NOMO-1 treated with DMSO at 0.1 percent for 48 hours (cell line): Measurements from ENCODE around the gene ALOX5.
A peak's percentile ranks its signal among the peaks of the same experiment; 100 is the strongest.

ENCODE experiments used
- DNase-seq: peaks from one replicate; lab custom pipeline; 2025; ENCODE audit not compliant: unreplicated experiment; lab: John Stamatoyannopoulos, UW

The ALOX5 gene

GRCh38 chr10:45441239-45442190 lies 67.5 kb downstream of the ALOX5 start:
- no peak for DNase-seq

GRCh38 chr10:45442251-45442650 lies 68.2 kb downstream of the ALOX5 start:
- DNase-seq, result no peak

- no peak for DNase-seq
Observed at GRCh38 chr10:45442662-45443061, 68.6 kb downstream of the ALOX5 start.

DNA sequence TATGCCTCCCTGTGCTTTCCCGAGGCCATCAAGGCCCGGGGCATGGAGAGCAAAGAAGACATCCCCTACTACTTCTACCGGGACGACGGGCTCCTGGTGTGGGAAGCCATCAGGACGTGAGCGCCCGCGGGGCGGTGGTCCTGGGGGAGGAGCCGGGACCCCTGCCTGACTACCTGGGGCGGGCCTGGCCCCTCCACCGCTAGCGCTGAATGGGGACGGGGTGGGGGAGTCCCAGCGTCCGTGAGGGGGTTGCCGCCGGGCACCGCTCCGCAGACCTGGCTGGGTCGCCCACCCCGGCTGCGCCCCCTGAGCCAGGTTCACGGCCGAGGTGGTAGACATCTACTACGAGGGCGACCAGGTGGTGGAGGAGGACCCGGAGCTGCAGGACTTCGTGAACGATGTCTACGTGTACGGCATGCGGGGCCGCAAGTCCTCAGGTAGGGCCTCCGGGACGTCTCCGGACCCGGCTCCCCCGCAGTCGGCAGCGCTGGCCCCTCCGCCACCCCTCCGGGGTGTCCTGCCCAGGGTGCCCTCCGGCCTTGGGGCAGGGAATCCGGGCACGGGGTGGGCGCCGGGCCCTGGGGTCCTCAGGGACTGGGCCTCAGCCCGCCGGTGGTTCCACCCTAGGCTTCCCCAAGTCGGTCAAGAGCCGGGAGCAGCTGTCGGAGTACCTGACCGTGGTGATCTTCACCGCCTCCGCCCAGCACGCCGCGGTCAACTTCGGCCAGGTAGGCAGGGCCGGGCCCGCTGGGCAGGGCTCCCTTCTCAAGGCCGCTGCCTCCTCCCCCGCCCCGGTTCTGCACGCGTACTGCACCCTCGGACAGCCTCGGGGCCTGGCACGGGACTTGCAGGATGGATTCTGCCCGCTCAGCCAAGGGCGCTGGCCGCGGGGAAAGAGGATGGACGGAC lies 69.3 kb downstream of the ALOX5 start:
- DNase-seq, result no peak

- no peak for DNase-seq
Observed at GRCh38 chr10:45444022-45444421, 70.0 kb downstream of the ALOX5 start.

- DNase-seq, result no peak
Observed at GRCh38 chr10:45444976-45445898, 71.2 kb downstream of the ALOX5 start.

- DNase-seq, result no peak
Observed at GRCh38 chr10:45446858-45447257, 72.8 kb downstream of the ALOX5 start.

- DNase-seq, result no peak
Observed at GRCh38 chr10:45447416-45447815, 73.4 kb downstream of the ALOX5 start.

GRCh38 chr10:45450866-45451265 lies 76.8 kb downstream of the ALOX5 start:
- no peak for DNase-seq

DNA sequence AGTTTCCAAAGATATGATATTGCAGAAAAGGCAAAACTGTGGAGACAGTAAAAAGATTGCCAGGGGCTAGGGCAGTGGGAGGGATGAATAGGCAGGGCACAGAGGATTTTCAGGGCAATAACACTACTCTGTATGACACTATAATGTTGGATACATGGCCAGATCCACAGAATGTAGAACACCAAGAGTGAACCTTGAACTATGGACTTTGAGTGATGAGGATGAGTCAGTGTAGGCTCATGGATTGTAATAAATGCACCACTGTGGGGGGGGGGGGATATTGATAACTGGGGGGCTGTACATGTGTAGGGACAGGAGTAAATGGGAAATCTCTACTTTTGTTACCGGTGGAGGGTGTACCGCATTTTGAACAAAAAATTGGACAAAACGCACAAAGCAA lies 77.4 kb downstream of the ALOX5 start:
- DNase-seq, result no peak

DNA sequence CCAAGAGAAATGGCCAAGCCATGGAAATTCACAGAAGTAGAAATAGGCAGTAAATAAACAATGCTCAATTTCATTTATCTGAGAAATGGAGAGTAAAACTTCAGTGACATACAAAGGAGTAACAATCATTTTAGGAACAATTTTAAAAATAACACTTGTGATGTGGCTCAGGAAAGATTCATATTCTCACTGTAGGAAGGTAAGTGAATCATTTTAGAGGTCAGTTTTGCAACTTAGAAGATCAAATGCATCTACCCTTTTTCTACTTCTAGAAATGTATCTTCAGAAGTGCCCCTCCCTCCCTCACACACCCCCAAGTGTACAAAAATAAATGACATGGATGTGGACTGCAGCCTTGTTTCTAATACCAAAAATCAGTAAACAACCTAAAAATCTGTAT lies 78.3 kb downstream of the ALOX5 start:
- no peak for DNase-seq

DNA sequence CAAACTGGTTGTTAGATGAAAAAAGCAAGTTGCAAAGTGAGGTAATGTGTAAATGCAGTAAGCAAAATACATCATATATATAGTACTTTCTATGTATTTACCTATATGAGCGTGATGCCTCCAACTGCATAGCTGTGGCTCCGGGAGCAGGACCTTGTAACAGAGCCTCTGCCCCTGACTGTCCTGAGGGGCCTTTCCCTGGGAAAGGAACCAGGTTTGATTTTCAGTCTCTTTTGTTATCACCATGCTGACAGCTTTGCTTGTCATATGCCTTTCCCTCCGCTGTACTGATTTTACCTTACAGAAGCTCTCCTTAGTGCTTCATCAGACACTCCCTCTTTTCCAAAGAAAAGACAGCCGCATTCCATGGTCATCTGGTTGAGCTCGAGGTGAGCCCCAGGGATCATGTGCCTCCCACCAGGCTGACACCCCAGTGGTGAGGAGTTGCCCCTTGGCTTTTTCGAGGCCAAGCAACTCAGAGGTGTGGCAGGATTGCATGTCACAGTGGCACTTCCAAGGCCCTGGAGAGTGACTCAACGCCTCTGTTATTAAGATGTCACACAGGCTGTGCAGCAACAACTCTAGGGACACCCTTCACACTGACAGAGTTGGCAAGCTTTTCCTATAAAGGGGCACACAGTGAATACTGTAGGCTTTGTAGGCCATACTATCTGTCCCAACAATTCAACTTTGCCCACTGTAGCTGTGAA lies 78.9 kb downstream of the ALOX5 start:
- DNase-seq, result no peak

GRCh38 chr10:45453639-45454255 lies 79.7 kb downstream of the ALOX5 start:
- no peak for DNase-seq

GRCh38 chr10:45454262-45454661 lies 80.2 kb downstream of the ALOX5 start:
- no peak for DNase-seq

DNA sequence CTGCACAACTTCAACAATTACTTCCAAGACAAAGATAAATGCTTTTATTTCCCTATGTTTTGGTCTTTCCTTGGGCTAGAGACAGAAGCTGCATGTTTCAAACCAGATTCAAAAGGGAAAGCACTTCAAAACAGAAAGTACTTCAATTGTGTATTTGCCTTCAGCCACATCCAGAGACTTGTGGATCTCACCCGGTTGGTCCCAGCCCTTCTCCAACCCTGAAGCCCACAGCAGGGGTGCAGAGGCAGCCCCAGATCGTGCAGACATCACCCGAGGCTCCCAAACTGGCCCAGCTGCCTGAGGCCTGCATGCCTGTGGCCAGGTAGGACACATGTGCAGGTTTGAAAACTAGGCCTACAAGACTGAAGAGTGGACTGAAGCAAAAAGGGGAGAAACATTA lies 80.8 kb downstream of the ALOX5 start:
- DNase-seq, result no peak

DNA sequence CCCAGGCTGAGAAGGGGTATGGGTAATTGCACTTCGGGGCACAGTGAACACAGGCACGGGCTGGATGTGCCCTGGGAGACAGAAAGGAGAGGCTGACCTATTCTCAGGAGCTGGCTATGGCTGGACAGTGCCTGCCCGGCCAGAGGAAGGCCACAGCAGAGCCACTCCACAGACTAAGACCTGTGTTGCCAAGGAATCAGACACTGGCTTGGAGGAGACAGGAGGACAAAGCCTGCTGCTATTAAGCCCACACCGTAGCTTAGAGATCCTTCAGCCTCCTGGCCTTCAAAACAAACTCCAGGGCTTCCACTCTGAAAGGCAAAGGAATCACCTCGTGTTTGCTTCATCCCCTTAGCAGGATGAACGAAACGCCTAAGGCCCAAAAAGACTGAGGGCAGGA lies 82.2 kb downstream of the ALOX5 start:
- no peak for DNase-seq

DNA sequence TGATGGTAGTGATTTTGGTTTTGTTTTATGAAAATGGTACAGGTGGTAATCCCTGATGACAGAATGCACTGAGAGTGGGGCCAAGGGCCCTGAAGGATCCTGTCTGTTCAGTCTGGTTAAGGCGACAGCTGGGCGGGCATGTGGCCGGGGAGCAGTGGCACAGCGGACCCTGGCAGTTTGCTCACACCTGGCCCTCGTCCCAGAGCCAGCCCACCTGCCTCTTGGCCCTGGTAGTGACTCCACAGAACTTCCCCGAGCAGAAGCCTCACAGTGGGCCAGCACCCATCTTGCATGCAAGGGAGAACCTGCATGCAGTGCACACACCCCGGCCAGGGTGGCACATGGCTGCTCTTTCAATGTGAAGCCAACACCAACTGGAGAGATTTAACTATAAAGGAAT lies 82.8 kb downstream of the ALOX5 start:
- DNase-seq, result no peak

DNA sequence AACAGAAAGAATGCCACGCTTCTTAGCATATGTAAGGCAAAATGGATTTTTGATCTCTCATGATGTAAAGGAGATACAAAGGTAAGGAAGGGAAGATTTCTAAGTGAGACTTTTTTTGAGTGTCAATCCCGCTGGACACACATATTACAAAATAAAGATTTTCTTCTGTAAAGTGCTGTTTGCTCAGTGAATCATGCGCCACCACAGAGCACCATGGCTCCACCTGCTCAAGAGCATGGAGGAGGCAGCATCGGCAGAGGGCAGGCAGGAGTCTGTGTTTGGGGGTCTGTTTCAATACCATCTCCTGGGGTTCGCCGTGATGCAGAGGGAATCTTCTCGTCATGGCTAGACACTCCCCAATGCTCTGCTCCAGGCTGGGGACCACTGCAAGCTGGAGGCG lies 83.5 kb downstream of the ALOX5 start:
- DNase-seq, result no peak

DNA sequence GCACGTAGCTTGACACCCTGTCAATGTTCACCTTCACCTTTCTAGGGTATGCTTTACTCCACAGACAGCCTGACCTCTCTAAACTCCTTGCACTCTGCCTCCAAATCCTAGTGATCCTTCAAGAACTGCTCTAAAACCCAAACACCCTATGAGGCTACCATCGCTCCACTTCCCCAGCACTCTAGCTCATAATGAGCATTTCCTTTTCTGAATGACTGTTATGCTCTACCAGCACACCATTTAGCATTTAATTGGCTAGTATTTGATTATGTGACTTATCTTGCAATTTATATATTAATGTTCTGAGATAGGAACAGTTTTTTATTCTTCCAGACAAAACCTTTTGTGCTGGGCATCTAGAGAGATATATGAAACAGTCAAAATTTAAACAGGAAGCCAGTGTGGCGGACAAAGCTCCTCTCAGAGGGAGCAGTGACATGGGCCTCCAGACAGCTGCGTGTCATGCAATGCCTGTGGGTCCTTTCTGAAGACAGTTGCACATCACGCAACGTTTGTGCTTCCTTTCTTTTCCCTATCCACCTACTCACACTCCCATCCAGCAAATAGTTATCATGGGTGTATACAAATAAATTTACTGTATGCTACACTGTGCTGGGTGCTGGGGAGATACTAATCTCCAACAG lies 86.3 kb downstream of the ALOX5 start:
- peak; percentile 35 for DNase-seq
